OCI-LY3 (cell line): ENCODE measurements around the gene IL36B.

Source experiments
- H2AFZ ChIP-seq: fragments of 200-600, 300-600 bp; shearing (Covaris generic); 2 replicates; pipeline ENCODE4 v1.6.0; 2014; ENCODE audit warnings: antibody characterized with exemption, low read depth, low read length
- H3K27ac ChIP-seq: fragments of 200-600, 300-600 bp; sonication (generic); 2 replicates; pipeline ENCODE4 v1.5.1; 2014; ENCODE audit warnings: mild to moderate bottlenecking, low read length, moderate library complexity, mixed read lengths
- H3K27me3 ChIP-seq: fragments of 200-600, 300-600 bp; sonication (generic); 2 replicates; pipeline ENCODE4 v1.6.1; 2014; ENCODE audit warnings: low read depth, low read length, mixed read lengths
- H3K36me3 ChIP-seq: fragments of 200-600, 300-600 bp; sonication (generic); replicated peaks from 2 replicates; pipeline ENCODE3; 2014; ENCODE audit warnings: low read depth, low read length, mixed read lengths
- H3K4me1 ChIP-seq: fragments of 300-600, 200-600 bp; sonication (generic); 2 replicates; pipeline ENCODE4 v1.6.1; 2014; ENCODE audit warnings: low read length, mixed read lengths
- H3K4me2 ChIP-seq: fragments of 200-600, 300-600 bp; sonication (generic); 2 replicates; pipeline ENCODE4 v1.6.1; 2014; ENCODE audit warnings: low read length, mixed read lengths
- H3K4me3 ChIP-seq: fragments of 300-600, 200-600 bp; sonication (generic); 2 replicates; pipeline ENCODE4 v1.5.1; 2014; ENCODE audit warnings: antibody characterized with exemption, mild to moderate bottlenecking, low read length, moderate library complexity
- H3K79me2 ChIP-seq: fragments of 300-600, 200-600 bp; shearing (Covaris generic); 2 replicates; pipeline ENCODE4 v1.6.1; 2014; ENCODE audit warnings: mild to moderate bottlenecking, low read length, mixed read lengths
- H3K9ac ChIP-seq: fragments of 300-600, 200-600 bp; shearing (Covaris generic); 2 replicates; pipeline ENCODE4 v1.6.0; 2014; ENCODE audit warnings: mild to moderate bottlenecking, low read length, moderate library complexity
- H3K9me3 ChIP-seq: fragments of 200-600, 300-600 bp; shearing (Covaris generic); 2 replicates; pipeline ENCODE4 v1.6.1; 2014; ENCODE audit warnings: low read length, mixed read lengths; ENCODE audit not compliant: insufficient read depth
- H4K20me1 ChIP-seq: fragments of 200-600, 300-600 bp; sonication (generic); 2 replicates; pipeline ENCODE4 v1.6.1; 2016; ENCODE audit warnings: low read length, mixed read lengths; ENCODE audit not compliant: insufficient read depth
- EZH2phosphoT487 ChIP-seq: fragments of 200-600 bp; shearing (Covaris generic); IDR thresholded peaks from 2 replicates; pipeline ENCODE4 v1.6.1; 2018; ENCODE audit warnings: antibody characterized with exemption, mixed run types, low read depth
- TF ChIP-seq, protein P1 (sequence below): fragments of 200-600, 300-600 bp; sonication (generic); IDR thresholded peaks from 2 replicates; pipeline ENCODE4 v1.5.1; 2014; ENCODE audit warnings: antibody characterized with exemption, low read length, low read depth

The IL36B gene

DNA sequence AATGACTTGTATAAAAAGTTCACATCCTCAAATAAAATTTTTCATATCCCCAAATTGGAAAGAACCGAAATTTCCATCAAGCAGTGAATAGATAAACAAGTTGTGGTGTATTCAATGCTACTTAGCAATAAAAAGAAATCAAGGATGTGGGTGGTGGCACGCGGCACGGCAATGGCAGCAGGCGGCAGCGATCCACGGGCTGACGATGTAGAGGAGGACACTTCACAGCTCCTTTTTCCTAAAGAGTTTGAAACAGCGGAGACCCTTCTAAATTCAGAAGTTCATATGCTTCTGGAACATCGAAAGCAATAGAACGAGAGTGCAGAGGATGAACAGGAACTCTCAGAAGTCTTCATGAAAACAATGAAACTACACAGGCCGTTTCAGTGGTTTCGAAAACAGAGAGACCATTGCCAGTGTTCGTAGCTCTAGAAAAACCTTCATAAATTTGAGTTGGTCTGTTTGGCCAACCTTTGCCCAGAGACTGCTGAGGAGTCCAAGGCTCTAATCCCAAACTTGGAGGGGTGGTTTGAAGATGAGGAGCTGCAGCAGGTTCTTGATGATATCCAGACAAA is 57.2 kb downstream of the IL36B start:
- no peak overlapping the region for H3K9ac ChIP-seq
- no peaks in the 10 kb centered on the region for H4K20me1 ChIP-seq
- H3K9me3 ChIP-seq, result peaks cover 15% of the 10 kb centered on the region
- peak overlapping the region; percentile 53 for H3K4me2 ChIP-seq
- H3K27me3 ChIP-seq, result no peaks in the 10 kb centered on the region
- H3K79me2 ChIP-seq, result no peaks in the 10 kb centered on the region
- H3K4me1 ChIP-seq, result peaks cover 17% of the 10 kb centered on the region
- H3K27ac ChIP-seq, result no peak overlapping the region
- TF ChIP-seq, protein P1, sequence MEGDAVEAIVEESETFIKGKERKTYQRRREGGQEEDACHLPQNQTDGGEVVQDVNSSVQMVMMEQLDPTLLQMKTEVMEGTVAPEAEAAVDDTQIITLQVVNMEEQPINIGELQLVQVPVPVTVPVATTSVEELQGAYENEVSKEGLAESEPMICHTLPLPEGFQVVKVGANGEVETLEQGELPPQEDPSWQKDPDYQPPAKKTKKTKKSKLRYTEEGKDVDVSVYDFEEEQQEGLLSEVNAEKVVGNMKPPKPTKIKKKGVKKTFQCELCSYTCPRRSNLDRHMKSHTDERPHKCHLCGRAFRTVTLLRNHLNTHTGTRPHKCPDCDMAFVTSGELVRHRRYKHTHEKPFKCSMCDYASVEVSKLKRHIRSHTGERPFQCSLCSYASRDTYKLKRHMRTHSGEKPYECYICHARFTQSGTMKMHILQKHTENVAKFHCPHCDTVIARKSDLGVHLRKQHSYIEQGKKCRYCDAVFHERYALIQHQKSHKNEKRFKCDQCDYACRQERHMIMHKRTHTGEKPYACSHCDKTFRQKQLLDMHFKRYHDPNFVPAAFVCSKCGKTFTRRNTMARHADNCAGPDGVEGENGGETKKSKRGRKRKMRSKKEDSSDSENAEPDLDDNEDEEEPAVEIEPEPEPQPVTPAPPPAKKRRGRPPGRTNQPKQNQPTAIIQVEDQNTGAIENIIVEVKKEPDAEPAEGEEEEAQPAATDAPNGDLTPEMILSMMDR, result no peak
- no peak for TF ChIP-seq EZH2phosphoT487
- peak overlapping the region; percentile 41 for H3K4me3 ChIP-seq
- H3K36me3 ChIP-seq, result no peaks in the 10 kb centered on the region
- peak overlapping the region; percentile 29 for H2AFZ ChIP-seq

- peaks cover 10% of the 10 kb centered on the region; the same call in 1 of the 2 replicates for H3K9me3 ChIP-seq
- H3K27me3 ChIP-seq, result no peaks in the 10 kb centered on the region
- H3K4me1 ChIP-seq, result peaks cover 17% of the 10 kb centered on the region
- no peak overlapping the region for H3K27ac ChIP-seq
- H3K9ac ChIP-seq, result no peak overlapping the region
- no peak overlapping the region for H3K4me2 ChIP-seq
- no peak for TF ChIP-seq EZH2phosphoT487
- TF ChIP-seq, protein P1, result no peak
- no peaks in the 10 kb centered on the region for H4K20me1 ChIP-seq
- no peaks in the 10 kb centered on the region for H3K79me2 ChIP-seq
- no peaks in the 10 kb centered on the region for H3K36me3 ChIP-seq
- no peak overlapping the region for H2AFZ ChIP-seq
- H3K4me3 ChIP-seq, result no peak overlapping the region
Observed at GRCh38 chr2:112994648-112995047, 58.0 kb downstream of the IL36B start.

DNA sequence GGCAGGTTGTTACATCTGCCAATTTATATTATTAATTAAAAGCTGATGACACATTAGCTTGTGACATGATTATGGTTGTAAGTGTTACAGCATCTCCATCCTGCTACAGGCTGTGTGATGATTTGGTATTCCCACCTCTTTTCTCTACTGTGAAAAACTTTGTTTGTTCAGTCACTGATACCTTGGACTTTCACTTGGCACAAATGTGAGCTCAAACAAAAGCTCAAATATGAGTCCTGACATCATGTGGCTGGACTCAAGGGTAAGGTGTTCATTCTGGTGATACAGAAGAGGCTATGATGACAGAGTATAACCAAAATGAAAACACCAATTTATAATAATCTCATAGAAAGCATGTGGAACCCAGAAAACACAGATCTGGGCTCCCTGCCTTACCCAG is 58.8 kb downstream of the IL36B start:
- no peaks in the 10 kb centered on the region for H3K79me2 ChIP-seq
- no peak overlapping the region for H2AFZ ChIP-seq
- no peak overlapping the region for H3K4me3 ChIP-seq
- H3K27me3 ChIP-seq, result no peaks in the 10 kb centered on the region
- H3K9ac ChIP-seq, result no peak overlapping the region
- H3K9me3 ChIP-seq, result peaks cover 13% of the 10 kb centered on the region; the same call in 1 of the 2 replicates
- no peak for TF ChIP-seq EZH2phosphoT487
- TF ChIP-seq, protein P1, result no peak
- H3K4me2 ChIP-seq, result no peak overlapping the region
- no peak overlapping the region for H3K27ac ChIP-seq
- H3K4me1 ChIP-seq, result peaks cover 17% of the 10 kb centered on the region
- H3K36me3 ChIP-seq, result no peaks in the 10 kb centered on the region
- H4K20me1 ChIP-seq, result no peaks in the 10 kb centered on the region

- H3K27me3 ChIP-seq, result no peaks in the 10 kb centered on the region
Observed at GRCh38 chr2:112989611-112990010, 63.1 kb downstream of the IL36B start.

More at GRCh38 chr2:112989611-112990010, 63.1 kb downstream of the IL36B start:
- Histone ChIP-seq H3K36me3 (no peaks in the 10 kb centered on the region), H3K4me3 (no peak overlapping the region), H3K4me2 (no peak overlapping the region), H3K79me2 (no peaks in the 10 kb centered on the region), H3K27ac (no peak overlapping the region), H3K4me1 (no peaks in the 10 kb centered on the region), H3K9me3 (peaks cover 13% of the 10 kb centered on the region; the same call in 1 of the 2 replicates), H2AFZ (no peak overlapping the region), H4K20me1 (no peaks in the 10 kb centered on the region), H3K9ac (no peak overlapping the region)
- no peak for TF ChIP-seq EZH2phosphoT487
- TF ChIP-seq, protein P1, result no peak
